OCI-LY1 (cell line): Measurements from ENCODE around the gene ZNF556.

Experiments used
- CTCF ChIP-seq: fragments of 200-600 bp; sonication (generic), shearing (Covaris generic); IDR thresholded peaks from 2 replicates; pipeline ENCODE4 v1.5.1; 2017; ENCODE audit warnings: mild to moderate bottlenecking, antibody characterized with exemption, low read length, moderate library complexity, mixed read lengths
- EZH2 ChIP-seq: fragments of 200-600 bp; sonication (generic), shearing (Covaris generic); IDR thresholded peaks from 2 replicates; pipeline ENCODE4 v1.8.0; 2017; ENCODE audit warnings: borderline replicate concordance, mixed run types, mild to moderate bottlenecking, antibody characterized with exemption, low read length, moderate library complexity, mixed read lengths

- TF ChIP-seq CTCF (no peak), EZH2 (no peak)
These were observed 59.4 kb downstream of the ZNF556 start for GRCh38 chr19:2926341-2927031.
